GM12872 (cell line): ENCODE results near the gene BTRC.

Experiments
- TF ChIP-seq, protein P1 (sequence below): IDR thresholded peaks from 3 replicates; pipeline ENCODE4 v1.5.1; 2011; ENCODE audit warnings: low read depth, mild to moderate bottlenecking, low read length, moderate library complexity; ENCODE audit not compliant: insufficient read depth

Gene BTRC

DNA sequence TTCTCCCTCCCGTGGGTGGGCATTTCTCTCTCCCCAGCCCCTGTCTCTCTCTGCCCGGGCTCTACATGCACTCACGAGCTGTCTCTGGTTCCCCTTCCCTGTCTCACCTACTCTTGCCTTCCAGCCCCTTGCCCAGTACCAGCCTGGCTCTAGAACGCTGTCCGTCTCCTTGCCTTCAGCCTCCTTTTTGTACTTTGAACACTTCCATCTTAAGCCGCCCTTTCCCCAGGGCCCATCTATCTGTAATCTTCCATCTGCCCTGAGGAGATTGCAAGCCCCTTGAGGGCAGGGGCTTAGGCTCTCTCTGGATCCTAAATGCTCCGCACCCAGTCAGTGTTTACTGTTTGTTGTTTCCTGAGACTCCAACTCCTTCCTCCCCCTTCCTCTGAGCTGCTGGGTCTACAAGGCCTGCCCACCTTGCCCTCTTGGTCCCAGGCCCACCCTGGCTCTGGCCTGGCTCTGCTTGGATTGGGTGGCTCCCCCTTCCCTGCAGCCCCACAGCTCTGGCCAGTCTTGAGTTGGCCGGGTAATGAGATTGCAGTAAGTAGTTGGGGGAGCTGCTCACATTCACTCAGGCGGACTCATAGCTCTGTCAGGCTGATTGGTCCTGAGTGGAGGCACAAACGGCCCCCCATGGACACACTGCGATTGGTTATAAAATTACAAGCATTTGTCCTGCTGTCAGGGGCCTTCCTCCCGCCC lies 205.8 kb downstream of the BTRC start:
- TF ChIP-seq, protein P1, sequence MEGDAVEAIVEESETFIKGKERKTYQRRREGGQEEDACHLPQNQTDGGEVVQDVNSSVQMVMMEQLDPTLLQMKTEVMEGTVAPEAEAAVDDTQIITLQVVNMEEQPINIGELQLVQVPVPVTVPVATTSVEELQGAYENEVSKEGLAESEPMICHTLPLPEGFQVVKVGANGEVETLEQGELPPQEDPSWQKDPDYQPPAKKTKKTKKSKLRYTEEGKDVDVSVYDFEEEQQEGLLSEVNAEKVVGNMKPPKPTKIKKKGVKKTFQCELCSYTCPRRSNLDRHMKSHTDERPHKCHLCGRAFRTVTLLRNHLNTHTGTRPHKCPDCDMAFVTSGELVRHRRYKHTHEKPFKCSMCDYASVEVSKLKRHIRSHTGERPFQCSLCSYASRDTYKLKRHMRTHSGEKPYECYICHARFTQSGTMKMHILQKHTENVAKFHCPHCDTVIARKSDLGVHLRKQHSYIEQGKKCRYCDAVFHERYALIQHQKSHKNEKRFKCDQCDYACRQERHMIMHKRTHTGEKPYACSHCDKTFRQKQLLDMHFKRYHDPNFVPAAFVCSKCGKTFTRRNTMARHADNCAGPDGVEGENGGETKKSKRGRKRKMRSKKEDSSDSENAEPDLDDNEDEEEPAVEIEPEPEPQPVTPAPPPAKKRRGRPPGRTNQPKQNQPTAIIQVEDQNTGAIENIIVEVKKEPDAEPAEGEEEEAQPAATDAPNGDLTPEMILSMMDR: no peak

DNA sequence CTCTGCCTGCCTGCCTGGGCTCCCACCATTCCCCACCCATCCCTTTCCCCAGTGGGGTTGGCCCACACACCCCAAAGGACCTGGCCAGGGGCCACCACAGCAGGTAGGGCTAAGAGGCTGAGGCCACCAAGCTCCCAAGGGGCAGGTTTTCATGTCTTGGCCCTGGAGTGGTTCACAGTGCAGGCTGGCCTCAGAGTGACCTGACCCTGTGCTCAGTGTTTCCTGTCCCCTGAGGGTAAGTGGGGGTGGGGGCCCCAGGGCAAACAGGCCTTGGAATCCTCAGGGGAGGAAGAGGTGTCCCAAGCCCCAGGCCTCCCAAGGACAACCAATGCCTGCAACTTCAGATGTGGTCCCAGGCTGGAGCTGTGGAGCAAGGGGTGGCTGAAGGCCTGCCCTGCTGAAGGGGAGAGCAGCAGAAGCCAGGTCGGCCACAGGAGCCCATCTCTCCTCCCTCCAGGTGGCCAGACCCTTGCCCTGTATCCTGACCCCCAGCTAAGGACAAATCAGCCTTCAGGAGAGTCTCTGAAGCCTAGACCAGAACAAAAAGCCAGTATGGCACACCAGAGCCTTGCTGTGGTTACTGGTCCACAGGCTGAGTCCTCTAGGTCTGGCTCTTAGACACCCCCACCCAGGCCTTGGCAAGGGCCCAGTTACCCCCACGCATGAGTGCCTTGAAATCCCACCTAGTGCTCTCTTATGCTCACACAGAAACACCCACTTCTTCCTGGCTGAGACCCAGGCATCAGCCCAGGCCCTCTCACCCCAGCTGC lies 206.5 kb downstream of the BTRC start:
- TF ChIP-seq, protein P1: no peak

DNA sequence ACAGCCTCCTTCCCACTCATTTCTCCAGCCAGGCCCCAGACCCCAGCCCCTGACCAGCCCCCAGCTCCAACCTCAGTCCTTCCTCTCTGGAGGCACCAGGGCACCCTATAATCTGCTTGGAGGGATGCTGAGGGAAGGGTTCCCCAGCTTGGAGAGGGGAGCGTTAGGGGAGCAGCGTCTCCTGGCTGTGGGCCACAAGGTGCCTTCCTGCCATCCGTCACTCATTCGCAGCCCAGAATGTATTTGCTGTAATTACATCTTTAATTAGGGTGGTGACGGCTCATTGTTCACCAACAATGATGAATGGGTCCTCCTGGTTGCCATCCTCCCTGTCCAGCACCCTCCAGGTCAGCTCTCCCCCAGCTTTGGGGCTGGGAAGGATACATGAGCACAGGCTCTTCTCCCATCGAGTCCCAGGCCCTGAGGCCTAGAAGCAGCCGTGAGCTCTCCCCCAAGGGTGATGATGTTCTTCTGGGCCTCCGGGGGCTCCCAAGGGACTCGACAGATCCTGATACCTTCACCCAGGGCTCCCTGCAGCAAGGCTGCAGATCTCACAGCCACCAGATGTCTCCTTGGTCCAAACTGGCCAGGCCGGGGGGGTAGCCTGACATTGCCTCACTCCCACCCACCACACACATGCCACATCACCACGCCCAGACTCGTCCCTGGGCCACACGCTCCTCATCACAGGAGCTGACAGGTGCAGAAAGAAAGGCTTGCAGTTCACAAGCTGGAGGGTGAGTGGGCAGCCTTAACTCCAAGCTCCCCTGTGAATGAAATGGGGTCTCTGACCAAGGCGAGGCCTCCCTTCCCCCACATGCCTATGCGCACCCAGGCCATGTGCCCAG lies 207.3 kb downstream of the BTRC start:
- TF ChIP-seq, protein P1: no peak

DNA sequence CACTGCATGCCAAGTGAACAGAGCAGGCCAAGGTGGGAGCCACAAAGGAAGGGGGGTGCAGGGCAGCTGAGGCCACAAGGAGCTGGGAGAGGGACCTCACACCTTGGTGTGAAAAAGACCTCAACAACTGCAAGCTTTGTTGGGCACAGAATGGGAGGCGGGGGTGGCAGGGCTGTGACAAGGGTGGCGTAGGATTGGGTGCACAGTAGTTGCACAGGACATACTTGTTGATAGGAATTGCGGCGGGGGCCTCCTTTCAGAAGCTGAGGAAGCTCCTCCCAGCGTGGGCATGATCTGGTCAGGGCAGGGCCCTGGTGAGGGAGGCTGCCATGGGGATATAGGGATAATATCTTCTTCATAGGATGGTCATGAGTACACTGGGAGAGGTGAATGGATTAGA lies 208.3 kb downstream of the BTRC start:
- TF ChIP-seq, protein P1: no peak

DNA sequence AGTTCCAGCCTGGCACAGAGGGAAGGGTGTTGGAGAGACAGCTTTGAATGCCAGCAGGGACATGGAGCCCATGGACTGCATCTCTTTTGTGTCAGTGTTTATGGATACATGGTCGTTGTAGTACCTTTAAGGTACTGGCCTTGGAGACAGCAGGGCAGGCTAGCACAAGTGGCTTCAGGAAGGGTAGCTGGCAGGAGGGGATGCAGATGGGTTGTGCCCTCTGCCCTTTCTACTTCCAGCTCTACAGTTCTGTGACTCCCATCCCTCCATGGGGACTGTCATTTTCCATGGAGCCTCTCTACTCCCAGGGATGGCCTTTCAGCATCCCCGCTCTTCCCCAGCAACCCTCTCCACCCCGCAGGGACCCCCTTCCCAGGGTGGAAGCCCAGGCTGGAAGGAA lies 209.0 kb downstream of the BTRC start:
- TF ChIP-seq, protein P1: no peak

DNA sequence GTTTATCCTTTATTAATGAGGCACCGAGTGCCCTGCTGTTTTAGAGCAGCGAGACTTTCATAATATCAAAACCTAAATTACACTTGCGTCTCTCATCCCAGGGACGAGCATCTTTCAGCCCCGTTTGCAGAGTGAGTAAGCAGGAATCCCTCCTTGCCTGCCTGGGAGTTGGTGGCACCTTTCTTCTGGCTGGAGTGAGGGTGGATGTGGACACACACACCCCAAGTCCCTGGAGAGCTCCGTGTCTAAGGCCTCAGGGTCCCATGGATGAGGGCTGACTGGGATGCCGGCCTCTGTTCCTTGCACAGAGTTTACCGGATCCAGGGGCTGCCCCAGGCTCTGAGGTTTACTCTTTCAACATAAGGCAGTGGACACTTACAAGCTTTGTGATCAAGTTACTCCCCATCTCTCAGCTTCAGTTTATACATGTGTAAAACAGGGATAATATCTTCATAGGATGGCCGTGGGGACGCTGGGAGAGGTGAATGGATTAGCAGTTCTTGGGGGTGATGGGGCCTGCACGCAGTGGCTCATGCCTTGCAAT lies 209.6 kb downstream of the BTRC start:
- TF ChIP-seq, protein P1: no peak

DNA sequence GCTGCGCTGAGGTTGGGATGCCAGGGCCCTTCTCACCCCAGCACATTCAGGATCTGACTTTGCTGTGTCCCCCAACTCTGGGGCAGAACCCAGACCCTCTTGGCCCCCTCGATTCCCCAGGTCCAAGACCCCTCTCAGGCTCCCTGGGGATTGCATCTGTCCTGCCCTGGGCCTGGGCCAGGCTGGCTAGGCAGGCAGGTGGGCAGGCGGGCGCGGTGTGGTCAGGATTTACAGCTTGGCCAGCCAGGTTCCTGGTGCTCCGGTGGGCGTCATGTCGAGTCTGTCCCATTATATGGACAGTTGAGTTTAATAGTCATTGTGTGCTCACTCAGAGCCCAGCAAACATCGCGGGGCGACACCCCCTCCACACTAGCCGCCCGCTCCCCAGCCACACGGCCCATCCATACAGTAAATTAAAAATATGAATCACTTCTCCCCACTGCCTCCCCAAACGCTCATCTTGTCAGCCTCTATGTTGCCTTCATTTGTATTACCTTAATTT lies 210.6 kb downstream of the BTRC start:
- TF ChIP-seq, protein P1: no peak
